ENCODE data around the gene KCNN2. TPM values are rescaled to one million over a fixed set of nuclear protein-coding genes. Genes with fewer than 3 reads are reported as not detected.

Gene KCNN2
- polyA plus RNA-seq, 1 donor from 2014 or later: 1.0 TPM

DNA sequence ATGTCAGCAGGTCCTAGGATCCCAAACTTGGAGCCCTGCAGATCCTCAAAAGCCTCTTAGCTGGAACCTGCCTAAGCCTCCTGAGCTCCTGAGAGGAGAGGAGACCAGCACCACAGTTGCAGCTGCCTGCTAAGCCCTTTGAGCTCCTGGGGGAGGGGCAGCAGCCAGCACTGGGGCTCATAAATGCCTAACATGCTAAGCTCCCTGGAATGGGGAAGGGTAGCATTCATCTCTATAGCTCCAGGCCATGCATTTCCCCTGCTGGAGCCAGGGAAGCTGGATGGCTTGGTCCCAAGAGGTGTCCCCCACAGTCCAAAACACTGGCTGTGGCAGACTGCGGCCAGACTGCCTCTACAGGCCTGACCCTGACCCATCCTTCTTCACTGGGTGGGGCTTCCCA lies 182.7 kb downstream of the KCNN2 start:
- Histone ChIP-seq H3K4me3 (ENCODE audit: low read length) (no peak overlapping the region), H3K79me2 (replicated peaks; ENCODE audit: insufficient read depth, low read length) (no peaks in the 10 kb centered on the region), H3K27ac (ENCODE audit: low read length) (no peak overlapping the region), H3K9ac (ENCODE audit: low read length) (no peak overlapping the region), H3F3A (ENCODE audit: insufficient read depth, low read length, poor library complexity, severe bottlenecking) (no peaks in the 10 kb centered on the region), H3K36me3 (ENCODE audit: insufficient read depth, low read length) (no peaks in the 10 kb centered on the region), H3K9me3 (ENCODE audit: low read length) (no peaks in the 10 kb centered on the region), H3K9me2 (ENCODE audit: insufficient read depth, low read length) (no peaks in the 10 kb centered on the region), H3K4me2 (ENCODE audit: low read length) (no peak overlapping the region), H3K27me3 (ENCODE audit: insufficient read depth, low read depth, low read length) (no peaks in the 10 kb centered on the region), H2AFZ (ENCODE audit: low read depth, low read length) (no peak overlapping the region), H4K20me1 (ENCODE audit: insufficient read depth) (no peaks in the 10 kb centered on the region)
- TF ChIP-seq EP300 (conservative IDR thresholded peaks at IDR 0.05; ENCODE audit: poor library complexity, severe bottlenecking) (no peak), TAF1 (IDR thresholded peaks at IDR 0.05; ENCODE audit: low read depth) (no peak), POLR2AphosphoS5 (IDR thresholded peaks at IDR 0.05) (no peak), CTCF (IDR thresholded peaks at IDR 0.05; ENCODE audit: poor library complexity, severe bottlenecking) (no peak), MXI1 (conservative IDR thresholded peaks at IDR 0.05; ENCODE audit: poor library complexity, severe bottlenecking) (no peak), SMC3 (conservative IDR thresholded peaks at IDR 0.05; ENCODE audit: poor library complexity) (no peak), RAD21 (conservative IDR thresholded peaks at IDR 0.05) (no peak), EZH2 (IDR thresholded peaks at IDR 0.05; ENCODE audit: borderline replicate concordance, insufficient read depth, low read length, poor library complexity, severe bottlenecking) (no peak)
- TF ChIP-seq, protein P1, sequence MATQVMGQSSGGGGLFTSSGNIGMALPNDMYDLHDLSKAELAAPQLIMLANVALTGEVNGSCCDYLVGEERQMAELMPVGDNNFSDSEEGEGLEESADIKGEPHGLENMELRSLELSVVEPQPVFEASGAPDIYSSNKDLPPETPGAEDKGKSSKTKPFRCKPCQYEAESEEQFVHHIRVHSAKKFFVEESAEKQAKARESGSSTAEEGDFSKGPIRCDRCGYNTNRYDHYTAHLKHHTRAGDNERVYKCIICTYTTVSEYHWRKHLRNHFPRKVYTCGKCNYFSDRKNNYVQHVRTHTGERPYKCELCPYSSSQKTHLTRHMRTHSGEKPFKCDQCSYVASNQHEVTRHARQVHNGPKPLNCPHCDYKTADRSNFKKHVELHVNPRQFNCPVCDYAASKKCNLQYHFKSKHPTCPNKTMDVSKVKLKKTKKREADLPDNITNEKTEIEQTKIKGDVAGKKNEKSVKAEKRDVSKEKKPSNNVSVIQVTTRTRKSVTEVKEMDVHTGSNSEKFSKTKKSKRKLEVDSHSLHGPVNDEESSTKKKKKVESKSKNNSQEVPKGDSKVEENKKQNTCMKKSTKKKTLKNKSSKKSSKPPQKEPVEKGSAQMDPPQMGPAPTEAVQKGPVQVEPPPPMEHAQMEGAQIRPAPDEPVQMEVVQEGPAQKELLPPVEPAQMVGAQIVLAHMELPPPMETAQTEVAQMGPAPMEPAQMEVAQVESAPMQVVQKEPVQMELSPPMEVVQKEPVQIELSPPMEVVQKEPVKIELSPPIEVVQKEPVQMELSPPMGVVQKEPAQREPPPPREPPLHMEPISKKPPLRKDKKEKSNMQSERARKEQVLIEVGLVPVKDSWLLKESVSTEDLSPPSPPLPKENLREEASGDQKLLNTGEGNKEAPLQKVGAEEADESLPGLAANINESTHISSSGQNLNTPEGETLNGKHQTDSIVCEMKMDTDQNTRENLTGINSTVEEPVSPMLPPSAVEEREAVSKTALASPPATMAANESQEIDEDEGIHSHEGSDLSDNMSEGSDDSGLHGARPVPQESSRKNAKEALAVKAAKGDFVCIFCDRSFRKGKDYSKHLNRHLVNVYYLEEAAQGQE (IDR thresholded peaks at IDR 0.05; ENCODE audit: borderline replicate concordance): no peak
